Sigmoid colon (tissue), 7 donors: ENCODE measurements around the gene OTOF. TPM values are rescaled to one million over a fixed set of nuclear protein-coding genes. Genes with fewer than 3 reads are reported as not detected.

Experiments
- DNase-seq: peaks from one replicate; pipeline ENCODE4 v3.0.0-alpha.2; 2019
- H3K27ac ChIP-seq, 4 donors: fragments of 200-600 bp; sonication (generic); one replicate each; pipeline ENCODE4 v1.5.1; 2016 to 2019; ENCODE audit warnings: mild to moderate bottlenecking in 1 of 4
- H3K27me3 ChIP-seq, 3 donors: fragments of 200-600 bp; sonication (generic); one replicate each; pipeline ENCODE4 v1.5.1; 2019; ENCODE audit warnings: mild to moderate bottlenecking in 1 of 3
- H3K36me3 ChIP-seq, 4 donors: fragments of 200-600 bp; sonication (generic); one replicate each; pipeline ENCODE4 v1.5.1; 2016 to 2019
- H3K4me1 ChIP-seq, 4 donors: fragments of 200-600 bp; sonication (generic); one replicate each; pipeline ENCODE4 v1.5.1; 2017 to 2019
- H3K4me3 ChIP-seq, 4 donors: fragments of 200-600 bp; sonication (generic); one replicate each; pipeline ENCODE4 v1.5.1; 2017 to 2019; ENCODE audit warnings: mild to moderate bottlenecking in 2 of 4, moderate library complexity in 1 of 4
- H3K9me3 ChIP-seq, 4 donors: fragments of 200-600 bp in 3 of 4; sonication (generic) in 3 of 4; one replicate each; pipeline versions ENCODE4 v1.5.1 to v1.6.1; 2013 to 2019
- EP300 ChIP-seq, 4 donors: sonication (generic); formaldehyde crosslinking; IDR thresholded peaks; one replicate each; pipeline ENCODE4 v1.6.1; 2017; ENCODE audit warnings: antibody characterized with exemption in 4 of 4
- POLR2A ChIP-seq, 2 donors: fragments of 450-650 bp; IDR thresholded peaks; one replicate each; pipeline ENCODE4 v1.6.1; 2016; ENCODE audit warnings: antibody characterized with exemption in 2 of 2, mild to moderate bottlenecking in 2 of 2, moderate library complexity in 2 of 2
- POLR2AphosphoS5 ChIP-seq, 4 donors: sonication (generic); formaldehyde crosslinking; IDR thresholded peaks; one replicate each; pipeline ENCODE4 v1.6.1; 2017; ENCODE audit warnings: antibody characterized with exemption in 4 of 4
- WGBS, 2 donors: extraction: QIAGEN DNeasy Blood & Tissue Kit; methylation state at CpG; one replicate each; pipeline ENCODE4 v1.1.7; 2013; 5-methylcytosine and 5-hydroxymethylcytosine counted together
- intact Hi-C: fragments of 100-400 bp; cut with DNase I; formaldehyde crosslinking; loops from one replicate; pipeline ENCODE4 v1.15.1; 2023
- polyA plus RNA-seq, 3 donors: library from polyadenylated mRNA; stranded (reverse); fragments of 200-250 nt; gene quantifications; one replicate each; pipeline ENCODE4 v1.2.3, GENCODE V29; 2013
- total RNA-seq, 4 donors: library from RNA; depleted of rRNA; stranded (reverse); fragments of >200 nt; gene quantifications; one replicate each; pipeline ENCODE4 v1.1.0, GENCODE V29; 2016
- TF ChIP-seq, protein P1 (sequence below), 4 experiments: fragments of 450-650 bp in 3 of 4; fragments of 200-600 bp in 1 of 4; IDR thresholded peaks; one replicate each; pipeline ENCODE4 v1.5.1; 2016 to 2019; ENCODE audit warnings: antibody characterized with exemption in 4 of 4, mild to moderate bottlenecking in 3 of 4, moderate library complexity in 2 of 4
- donor health status: healthy with polysubstance abuse.
- donor health status: Bipolar disorder and iron deficiency.
- donor health status: healthy.

The OTOF gene
- total and polyA plus RNA-seq, 7 donors = 0.32 to 0.71 TPM; not detected in 5

DNA sequence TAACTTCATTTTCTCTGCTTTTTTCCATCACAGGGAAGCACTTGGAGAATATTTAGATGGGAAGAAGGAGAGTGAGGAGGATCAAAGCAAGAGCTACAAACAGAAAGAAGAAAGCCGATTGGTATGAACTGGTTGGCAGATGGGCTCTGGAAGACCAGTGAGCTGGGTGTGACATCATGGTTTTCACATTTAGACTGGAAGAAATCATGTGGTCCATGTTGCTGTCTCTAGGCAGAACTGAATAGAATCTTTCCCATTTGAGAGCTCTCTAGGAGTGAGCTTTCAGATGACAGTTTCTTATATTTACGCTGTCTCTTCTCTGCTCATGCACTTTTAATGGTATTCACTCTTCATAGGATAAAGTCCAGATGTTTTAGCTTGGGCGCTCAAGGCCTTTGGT is 63.6 kb downstream of the OTOF start:
- 88 to 90% methylated on average over 3 of the region's 3 CpGs for WGBS, 2 donors
- H3K4me1 ChIP-seq = no peaks in the 10 kb centered on the region
- no peak for TF ChIP-seq POLR2A (IDR thresholded peaks at IDR 0.05)
- TF ChIP-seq, protein P1, sequence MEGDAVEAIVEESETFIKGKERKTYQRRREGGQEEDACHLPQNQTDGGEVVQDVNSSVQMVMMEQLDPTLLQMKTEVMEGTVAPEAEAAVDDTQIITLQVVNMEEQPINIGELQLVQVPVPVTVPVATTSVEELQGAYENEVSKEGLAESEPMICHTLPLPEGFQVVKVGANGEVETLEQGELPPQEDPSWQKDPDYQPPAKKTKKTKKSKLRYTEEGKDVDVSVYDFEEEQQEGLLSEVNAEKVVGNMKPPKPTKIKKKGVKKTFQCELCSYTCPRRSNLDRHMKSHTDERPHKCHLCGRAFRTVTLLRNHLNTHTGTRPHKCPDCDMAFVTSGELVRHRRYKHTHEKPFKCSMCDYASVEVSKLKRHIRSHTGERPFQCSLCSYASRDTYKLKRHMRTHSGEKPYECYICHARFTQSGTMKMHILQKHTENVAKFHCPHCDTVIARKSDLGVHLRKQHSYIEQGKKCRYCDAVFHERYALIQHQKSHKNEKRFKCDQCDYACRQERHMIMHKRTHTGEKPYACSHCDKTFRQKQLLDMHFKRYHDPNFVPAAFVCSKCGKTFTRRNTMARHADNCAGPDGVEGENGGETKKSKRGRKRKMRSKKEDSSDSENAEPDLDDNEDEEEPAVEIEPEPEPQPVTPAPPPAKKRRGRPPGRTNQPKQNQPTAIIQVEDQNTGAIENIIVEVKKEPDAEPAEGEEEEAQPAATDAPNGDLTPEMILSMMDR (IDR thresholded peaks at IDR 0.05) = no peak
- TF ChIP-seq EP300 (IDR thresholded peaks at IDR 0.05) = no peak
- no peak for TF ChIP-seq POLR2AphosphoS5 (IDR thresholded peaks at IDR 0.05)
- no peak overlapping the region for H3K4me3 ChIP-seq
- H3K9me3 ChIP-seq = no peaks in the 10 kb centered on the region
- DNase-seq = no peak
- H3K27ac ChIP-seq = no peak overlapping the region
- no peaks in the 10 kb centered on the region for H3K36me3 ChIP-seq
- peaks cover 0 to 5% (median 0%) of the 10 kb centered on the region in 3 donors for H3K27me3 ChIP-seq
- intact Hi-C loops = no loop called here

- WGBS, 2 donors = 70 to 76% methylated on average over 10 of the region's 10 CpGs
- no peaks in the 10 kb centered on the region for H3K27me3 ChIP-seq
- no peak overlapping the region for H3K27ac ChIP-seq
- no peak overlapping the region for H3K4me3 ChIP-seq
- H3K9me3 ChIP-seq = no peaks in the 10 kb centered on the region
- TF ChIP-seq POLR2AphosphoS5 (IDR thresholded peaks at IDR 0.05) = no peak
- no peak for TF ChIP-seq POLR2A (IDR thresholded peaks at IDR 0.05)
- TF ChIP-seq, protein P1 (IDR thresholded peaks at IDR 0.05) = no peak
- no peak for TF ChIP-seq EP300 (IDR thresholded peaks at IDR 0.05)
- intact Hi-C loops = no loop called here
- H3K36me3 ChIP-seq = no peaks in the 10 kb centered on the region
- DNase-seq = no peak
- no peaks in the 10 kb centered on the region for H3K4me1 ChIP-seq
Measured at GRCh38 chr2:26412091-26412673, 65.7 kb downstream of the OTOF start.

- intact Hi-C loops = no loop called here
- no peaks in the 10 kb centered on the region for H3K36me3 ChIP-seq
- 93 to 96% methylated on average over 6 of the region's 6 CpGs for WGBS, 2 donors
- TF ChIP-seq POLR2A (IDR thresholded peaks at IDR 0.05) (no peak), POLR2AphosphoS5 (IDR thresholded peaks at IDR 0.05) (no peak), EP300 (IDR thresholded peaks at IDR 0.05) (no peak)
- TF ChIP-seq, protein P1 (IDR thresholded peaks at IDR 0.05) = no peak
- no peaks in the 10 kb centered on the region for H3K9me3 ChIP-seq
- H3K4me1 ChIP-seq = no peaks in the 10 kb centered on the region
- H3K27me3 ChIP-seq = no peaks in the 10 kb centered on the region
- DNase-seq = no peak
- no peak overlapping the region for H3K27ac ChIP-seq
- H3K4me3 ChIP-seq = no peak overlapping the region
Measured at GRCh38 chr2:26411419-26411818, 66.5 kb downstream of the OTOF start.

GRCh38 chr2:26410764-26411243 is 67.1 kb downstream of the OTOF start:
- TF ChIP-seq EP300 (IDR thresholded peaks at IDR 0.05) (no peak), POLR2AphosphoS5 (IDR thresholded peaks at IDR 0.05) (no peak), POLR2A (IDR thresholded peaks at IDR 0.05) (no peak)
- TF ChIP-seq, protein P1 (IDR thresholded peaks at IDR 0.05) = no peak
- Histone ChIP-seq H3K27me3 (no peaks in the 10 kb centered on the region), H3K36me3 (no peaks in the 10 kb centered on the region), H3K4me3 (no peak overlapping the region), H3K27ac (no peak overlapping the region), H3K4me1 (no peaks in the 10 kb centered on the region), H3K9me3 (no peaks in the 10 kb centered on the region)
- DNase-seq = no peak
- intact Hi-C loops = no loop called here
- WGBS, 2 donors = 83 to 87% methylated on average over 2 of the region's 2 CpGs

DNA sequence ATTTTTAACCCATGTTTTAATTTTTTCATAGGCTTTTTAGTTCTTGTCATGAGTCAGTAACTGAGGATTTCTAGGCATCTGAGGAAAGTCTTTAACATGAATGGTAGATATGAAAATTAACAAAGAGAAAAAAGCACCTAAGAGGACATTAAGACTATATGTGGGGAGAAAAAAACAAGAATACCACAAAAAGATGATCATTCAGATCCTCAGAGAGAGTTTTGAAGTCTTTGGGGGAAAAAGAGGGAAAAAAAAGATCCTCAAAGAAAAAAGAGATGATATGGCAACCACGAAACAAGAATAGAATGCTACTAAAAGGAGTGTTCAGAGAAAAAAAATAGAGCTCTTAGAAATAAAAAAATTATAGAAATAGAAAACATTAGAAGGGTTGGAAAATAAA is 68.1 kb downstream of the OTOF start:
- no peak for DNase-seq
- TF ChIP-seq, protein P1 (IDR thresholded peaks at IDR 0.05) = no peak
- TF ChIP-seq POLR2A (IDR thresholded peaks at IDR 0.05) (no peak), POLR2AphosphoS5 (IDR thresholded peaks at IDR 0.05) (no peak), EP300 (IDR thresholded peaks at IDR 0.05) (no peak)
- WGBS, 2 donors = 51 to 92% methylated on average over 1 of the region's 1 CpG
- H3K4me3 ChIP-seq = no peak overlapping the region
- no peaks in the 10 kb centered on the region for H3K4me1 ChIP-seq
- intact Hi-C loops = no loop called here
- no peaks in the 10 kb centered on the region for H3K36me3 ChIP-seq
- no peaks in the 10 kb centered on the region for H3K9me3 ChIP-seq
- no peak overlapping the region for H3K27ac ChIP-seq
- no peaks in the 10 kb centered on the region for H3K27me3 ChIP-seq
